ENCODE results near the gene ADGB.

The ADGB gene

DNA sequence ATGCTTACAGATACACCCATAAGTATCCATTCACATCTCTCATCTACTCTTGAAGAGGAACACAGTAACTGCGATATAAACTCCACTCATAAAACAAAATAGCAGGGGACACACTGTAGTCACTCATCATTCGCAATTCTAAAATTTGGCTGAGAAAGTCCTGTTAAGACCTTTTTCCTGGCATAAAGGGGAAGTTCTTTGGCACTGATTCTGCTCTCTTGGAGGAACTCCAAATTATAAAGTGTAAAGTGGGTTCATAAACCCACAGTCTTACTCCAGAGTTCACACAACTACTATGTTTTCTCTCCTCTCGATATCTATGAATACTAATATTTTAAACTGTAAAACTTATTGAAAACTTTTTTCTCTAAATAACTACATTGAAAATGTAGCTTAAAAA, 80.6 kb downstream of the ADGB start:
- no peak overlapping the region for H3K4me3 ChIP-seq (ENCODE audit: low read depth, low read length)
- peak; percentile 7 for DNase-seq (ENCODE audit: low read depth)
- TF ChIP-seq POLR2A (IDR thresholded peaks at IDR 0.05; ENCODE audit: extremely low read depth, insufficient read length) (no peak), MYC (IDR thresholded peaks at IDR 0.05; ENCODE audit: low read depth, low read length) (no peak)
- TF ChIP-seq, protein P1, sequence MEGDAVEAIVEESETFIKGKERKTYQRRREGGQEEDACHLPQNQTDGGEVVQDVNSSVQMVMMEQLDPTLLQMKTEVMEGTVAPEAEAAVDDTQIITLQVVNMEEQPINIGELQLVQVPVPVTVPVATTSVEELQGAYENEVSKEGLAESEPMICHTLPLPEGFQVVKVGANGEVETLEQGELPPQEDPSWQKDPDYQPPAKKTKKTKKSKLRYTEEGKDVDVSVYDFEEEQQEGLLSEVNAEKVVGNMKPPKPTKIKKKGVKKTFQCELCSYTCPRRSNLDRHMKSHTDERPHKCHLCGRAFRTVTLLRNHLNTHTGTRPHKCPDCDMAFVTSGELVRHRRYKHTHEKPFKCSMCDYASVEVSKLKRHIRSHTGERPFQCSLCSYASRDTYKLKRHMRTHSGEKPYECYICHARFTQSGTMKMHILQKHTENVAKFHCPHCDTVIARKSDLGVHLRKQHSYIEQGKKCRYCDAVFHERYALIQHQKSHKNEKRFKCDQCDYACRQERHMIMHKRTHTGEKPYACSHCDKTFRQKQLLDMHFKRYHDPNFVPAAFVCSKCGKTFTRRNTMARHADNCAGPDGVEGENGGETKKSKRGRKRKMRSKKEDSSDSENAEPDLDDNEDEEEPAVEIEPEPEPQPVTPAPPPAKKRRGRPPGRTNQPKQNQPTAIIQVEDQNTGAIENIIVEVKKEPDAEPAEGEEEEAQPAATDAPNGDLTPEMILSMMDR (IDR thresholded peaks at IDR 0.05; ENCODE audit: low read depth, low read length): no peak
- TF ChIP-seq, protein P2, sequence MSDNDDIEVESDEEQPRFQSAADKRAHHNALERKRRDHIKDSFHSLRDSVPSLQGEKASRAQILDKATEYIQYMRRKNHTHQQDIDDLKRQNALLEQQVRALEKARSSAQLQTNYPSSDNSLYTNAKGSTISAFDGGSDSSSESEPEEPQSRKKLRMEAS (IDR thresholded peaks at IDR 0.05; ENCODE audit: low read depth, low read length): no peak

DNA sequence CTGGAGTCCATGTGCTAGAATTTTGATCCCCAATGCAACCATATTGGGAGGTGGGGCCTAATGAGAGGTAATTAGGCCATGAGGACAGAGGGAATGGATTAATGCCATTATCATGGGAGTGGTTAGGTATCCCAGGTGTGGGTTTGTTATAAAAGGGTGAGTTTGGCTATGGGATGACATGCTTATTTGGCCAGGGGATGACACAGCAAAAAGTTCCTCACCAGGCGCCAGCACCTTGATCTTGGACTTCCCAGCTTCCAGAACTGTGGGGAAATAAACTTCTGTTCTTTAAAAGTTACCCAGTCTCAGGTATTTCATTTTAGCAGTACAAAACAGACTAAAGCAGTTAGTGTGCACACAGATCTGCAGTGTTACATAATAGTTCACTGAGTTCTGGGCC, 84.1 kb downstream of the ADGB start:
- TF ChIP-seq, protein P2 (IDR thresholded peaks at IDR 0.05; ENCODE audit: low read depth, low read length): no peak
- TF ChIP-seq POLR2A (IDR thresholded peaks at IDR 0.05; ENCODE audit: extremely low read depth, insufficient read length): no peak
- TF ChIP-seq, protein P1 (IDR thresholded peaks at IDR 0.05; ENCODE audit: low read depth, low read length): no peak
- TF ChIP-seq MYC (IDR thresholded peaks at IDR 0.05; ENCODE audit: low read depth, low read length): no peak
- DNase-seq (ENCODE audit: low read depth): no peak
- H3K4me3 ChIP-seq (ENCODE audit: low read depth, low read length): no peak overlapping the region

DNA sequence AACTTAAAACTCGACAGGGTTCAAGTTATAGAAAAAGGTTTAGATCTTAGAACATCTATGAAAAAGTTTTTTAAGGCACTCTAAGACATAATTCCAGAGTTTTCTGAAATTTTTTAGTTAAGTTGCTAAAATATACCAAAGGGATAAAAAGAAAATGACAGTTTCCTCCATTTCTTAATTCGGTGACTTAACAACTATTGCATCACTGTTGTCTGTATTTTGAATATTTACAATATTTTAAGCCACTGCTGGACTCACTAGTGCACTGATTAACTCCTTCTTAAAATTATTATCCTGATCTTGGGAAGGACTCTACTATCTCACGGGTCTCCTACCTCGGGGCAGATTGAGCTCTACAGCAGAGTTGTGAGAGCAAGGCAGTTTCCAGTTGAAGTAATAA, 91.0 kb downstream of the ADGB start:
- no peak overlapping the region for H3K4me3 ChIP-seq (ENCODE audit: low read depth, low read length)
- no peak for DNase-seq (ENCODE audit: low read depth)
- TF ChIP-seq, protein P2 (IDR thresholded peaks at IDR 0.05; ENCODE audit: low read depth, low read length): no peak
- no peak for TF ChIP-seq MYC (IDR thresholded peaks at IDR 0.05; ENCODE audit: low read depth, low read length)
- TF ChIP-seq, protein P1 (IDR thresholded peaks at IDR 0.05; ENCODE audit: low read depth, low read length): no peak
- TF ChIP-seq POLR2A (IDR thresholded peaks at IDR 0.05; ENCODE audit: extremely low read depth, insufficient read length): no peak

DNA sequence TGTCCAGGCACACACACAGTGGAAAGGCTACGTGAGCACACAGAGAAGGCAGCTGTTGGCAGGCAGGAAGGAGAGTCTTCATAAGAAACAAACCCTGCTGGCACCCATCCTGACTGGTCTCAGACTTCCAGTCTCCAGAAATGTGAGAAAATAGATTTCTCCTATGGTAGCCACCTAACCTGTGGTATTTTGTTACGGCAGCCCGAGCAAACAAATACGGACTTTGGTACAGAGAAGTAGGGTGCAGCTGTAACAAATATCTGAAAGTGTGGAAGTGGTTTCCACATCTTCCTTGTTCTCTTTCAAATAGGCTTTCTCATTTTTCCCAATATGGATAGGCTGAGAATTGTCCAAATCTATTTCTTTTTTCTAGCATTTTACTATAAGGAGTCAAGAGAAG, 94.6 kb downstream of the ADGB start:
- TF ChIP-seq, protein P2 (IDR thresholded peaks at IDR 0.05; ENCODE audit: low read depth, low read length): no peak
- TF ChIP-seq POLR2A (IDR thresholded peaks at IDR 0.05; ENCODE audit: extremely low read depth, insufficient read length) (no peak), MYC (IDR thresholded peaks at IDR 0.05; ENCODE audit: low read depth, low read length) (no peak)
- TF ChIP-seq, protein P1 (IDR thresholded peaks at IDR 0.05; ENCODE audit: low read depth, low read length): no peak
- DNase-seq (ENCODE audit: low read depth): no peak
- no peak overlapping the region for H3K4me3 ChIP-seq (ENCODE audit: low read depth, low read length)

DNA sequence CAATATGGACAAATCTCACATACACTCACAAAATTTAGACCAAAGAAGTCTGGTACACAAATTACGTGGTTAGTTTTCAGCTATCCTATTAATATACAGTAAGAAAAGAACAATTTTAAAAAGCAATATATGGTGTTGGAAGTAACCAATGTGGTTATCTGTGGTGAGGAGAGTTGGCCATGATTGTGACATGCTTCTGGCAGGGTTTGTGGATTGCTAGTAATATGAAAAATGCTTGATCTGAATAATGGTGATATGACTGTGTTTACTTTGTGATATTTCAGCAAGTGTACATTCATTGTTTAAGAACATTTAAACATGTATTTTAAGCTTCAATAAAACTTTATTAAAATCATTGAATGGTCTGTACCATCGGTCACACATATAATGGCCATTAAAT, 99.1 kb downstream of the ADGB start:
- no peak overlapping the region for H3K4me3 ChIP-seq (ENCODE audit: low read depth, low read length)
- TF ChIP-seq, protein P1 (IDR thresholded peaks at IDR 0.05; ENCODE audit: low read depth, low read length): no peak
- TF ChIP-seq POLR2A (IDR thresholded peaks at IDR 0.05; ENCODE audit: extremely low read depth, insufficient read length): no peak
- no peak for TF ChIP-seq MYC (IDR thresholded peaks at IDR 0.05; ENCODE audit: low read depth, low read length)
- TF ChIP-seq, protein P2 (IDR thresholded peaks at IDR 0.05; ENCODE audit: low read depth, low read length): no peak
- DNase-seq (ENCODE audit: low read depth): no peak
